Measurements from ENCODE around the gene C19orf81. TPM values are rescaled to one million over a fixed set of nuclear protein-coding genes. Genes with fewer than 3 reads are reported as not detected.

The C19orf81 gene
- total RNA-seq, 4 donors from 2014 or later, result not detected

DNA sequence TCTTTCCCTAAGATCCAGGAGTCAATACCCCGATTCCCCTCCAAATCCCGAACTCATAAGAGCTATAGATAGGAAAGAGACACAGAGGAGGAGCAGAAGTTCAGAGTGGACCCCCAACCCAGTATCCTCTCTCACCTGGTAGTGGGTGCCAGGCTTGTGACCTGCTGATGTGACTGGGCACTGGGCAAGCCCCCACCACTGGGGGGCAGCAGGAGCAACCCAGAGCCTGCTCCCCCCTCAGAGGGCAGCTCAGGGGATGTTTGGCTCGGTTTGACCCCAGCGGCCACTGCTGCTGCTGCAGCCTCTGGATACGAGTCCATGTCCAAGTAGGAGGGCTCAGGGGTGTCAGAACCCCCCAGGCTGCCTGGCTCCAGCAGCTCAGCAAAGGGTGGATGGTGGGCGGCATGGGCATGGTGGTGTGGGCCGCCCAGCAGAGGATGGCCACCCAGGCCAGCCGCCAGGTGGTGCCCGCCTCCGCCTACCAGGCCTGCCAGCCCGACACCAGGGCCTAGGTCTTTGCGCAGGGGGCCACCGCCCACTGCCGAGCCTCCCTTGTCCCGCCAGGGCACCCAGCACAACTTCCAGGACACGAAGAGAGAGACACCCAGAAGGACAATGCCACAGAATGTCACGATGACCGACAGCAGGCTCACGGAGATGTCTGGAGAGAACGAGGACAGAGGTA lies 17.0 kb upstream of the C19orf81 start:
- Histone ChIP-seq H3K4me1 (no peaks in the 10 kb centered on the region), H3K27me3 (peaks cover 0 to 16% (median 9%) of the 10 kb centered on the region in 3 donors), H3K4me3 (no peak overlapping the region), H3K36me3 (no peaks in the 10 kb centered on the region), H3K9me3 (peaks cover 0 to 9% (median 0%) of the 10 kb centered on the region in 3 donors), H3K27ac (no peak overlapping the region)
- intact Hi-C loops (cut with DNase I; ENCODE audit: low total_unique reads), result no loop called here
- no peak for ATAC-seq
- TF ChIP-seq, protein P1, sequence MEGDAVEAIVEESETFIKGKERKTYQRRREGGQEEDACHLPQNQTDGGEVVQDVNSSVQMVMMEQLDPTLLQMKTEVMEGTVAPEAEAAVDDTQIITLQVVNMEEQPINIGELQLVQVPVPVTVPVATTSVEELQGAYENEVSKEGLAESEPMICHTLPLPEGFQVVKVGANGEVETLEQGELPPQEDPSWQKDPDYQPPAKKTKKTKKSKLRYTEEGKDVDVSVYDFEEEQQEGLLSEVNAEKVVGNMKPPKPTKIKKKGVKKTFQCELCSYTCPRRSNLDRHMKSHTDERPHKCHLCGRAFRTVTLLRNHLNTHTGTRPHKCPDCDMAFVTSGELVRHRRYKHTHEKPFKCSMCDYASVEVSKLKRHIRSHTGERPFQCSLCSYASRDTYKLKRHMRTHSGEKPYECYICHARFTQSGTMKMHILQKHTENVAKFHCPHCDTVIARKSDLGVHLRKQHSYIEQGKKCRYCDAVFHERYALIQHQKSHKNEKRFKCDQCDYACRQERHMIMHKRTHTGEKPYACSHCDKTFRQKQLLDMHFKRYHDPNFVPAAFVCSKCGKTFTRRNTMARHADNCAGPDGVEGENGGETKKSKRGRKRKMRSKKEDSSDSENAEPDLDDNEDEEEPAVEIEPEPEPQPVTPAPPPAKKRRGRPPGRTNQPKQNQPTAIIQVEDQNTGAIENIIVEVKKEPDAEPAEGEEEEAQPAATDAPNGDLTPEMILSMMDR (IDR thresholded peaks at IDR 0.05 in 4 of 5, conservative IDR thresholded peaks at IDR 0.05 in 1 of 5), result no peak
- TF ChIP-seq POLR2A (IDR thresholded peaks at IDR 0.05), result no peak
- DNase-seq, result no peak
- in situ Hi-C loops (cut with MboI; ENCODE audit: low sequenced_read_pairs in 4 of 4), result loop anchor here in 1 of 4 donors (25.0 kb wide), 1 partner anchor 545 kb away; no protein-coding TSS in a partner anchor

DNA sequence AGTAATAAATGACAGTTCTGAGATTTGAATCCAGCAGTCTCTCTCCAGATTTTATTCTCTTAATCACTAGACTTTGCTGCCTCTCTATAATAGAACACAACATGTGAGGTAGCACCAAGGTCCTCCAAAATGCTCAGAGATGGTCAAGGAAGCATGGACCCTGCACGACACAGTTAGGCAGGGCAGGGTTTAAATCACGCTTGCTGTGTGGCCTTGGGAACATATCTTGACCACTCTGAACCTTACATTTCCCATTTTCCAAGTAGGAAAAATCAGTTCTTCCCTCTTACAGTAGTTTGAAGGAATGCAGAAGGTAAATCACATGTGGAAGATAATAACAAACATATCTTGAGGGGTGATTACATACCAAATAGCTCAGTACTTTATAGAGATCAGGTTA lies 15.9 kb upstream of the C19orf81 start:
- H3K4me3 ChIP-seq, result no peak overlapping the region
- TF ChIP-seq, protein P1 (IDR thresholded peaks at IDR 0.05 in 4 of 5, conservative IDR thresholded peaks at IDR 0.05 in 1 of 5), result no peak
- no peak for TF ChIP-seq POLR2A (IDR thresholded peaks at IDR 0.05)
- H3K27me3 ChIP-seq, result peaks cover 6 to 23% (median 17%) of the 10 kb centered on the region in 3 donors
- no peaks in the 10 kb centered on the region for H3K36me3 ChIP-seq
- intact Hi-C loops (cut with DNase I; ENCODE audit: low total_unique reads) (no loop called here), in situ Hi-C loops (cut with MboI; ENCODE audit: low sequenced_read_pairs in 4 of 4) (loop anchor here in 1 of 4 donors (25.0 kb wide), 1 partner anchor 546 kb away; no protein-coding TSS in a partner anchor)
- DNase-seq (no peak), ATAC-seq (no peak)
- H3K9me3 ChIP-seq, result peaks cover 0 to 9% (median 0%) of the 10 kb centered on the region in 3 donors
- no peaks in the 10 kb centered on the region for H3K4me1 ChIP-seq
- no peak overlapping the region for H3K27ac ChIP-seq

DNA sequence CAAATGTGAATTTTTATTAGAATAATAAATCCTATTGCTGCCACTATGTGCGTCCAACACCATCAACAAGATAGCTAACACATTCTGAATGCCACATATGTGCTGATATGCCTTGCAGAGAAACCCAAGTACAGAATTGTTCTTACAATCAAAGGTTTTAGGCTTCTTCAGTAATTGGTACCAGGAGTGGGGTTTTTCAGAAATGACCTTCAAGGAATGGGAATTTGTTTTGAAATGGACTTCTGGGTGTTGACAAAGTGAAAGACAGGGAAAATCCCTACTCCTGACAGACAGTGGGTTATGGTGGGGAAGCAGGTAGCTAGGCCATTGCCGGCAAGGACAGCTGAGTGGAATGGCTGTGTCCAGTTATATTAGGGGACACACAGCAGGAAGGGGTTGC lies 15.3 kb upstream of the C19orf81 start:
- Histone ChIP-seq H3K27ac (no peak overlapping the region), H3K4me3 (no peak overlapping the region), H3K9me3 (peaks cover 0 to 9% (median 0%) of the 10 kb centered on the region in 3 donors), H3K36me3 (no peaks in the 10 kb centered on the region), H3K27me3 (peaks cover 13 to 29% (median 23%) of the 10 kb centered on the region in 3 donors), H3K4me1 (no peaks in the 10 kb centered on the region)
- in situ Hi-C loops (cut with MboI; ENCODE audit: low sequenced_read_pairs in 4 of 4) (loop anchor here in 1 of 4 donors (25.0 kb wide), 1 partner anchor 547 kb away; no protein-coding TSS in a partner anchor), intact Hi-C loops (cut with DNase I; ENCODE audit: low total_unique reads) (no loop called here)
- DNase-seq, result no peak
- no peak for ATAC-seq
- TF ChIP-seq POLR2A (IDR thresholded peaks at IDR 0.05), result no peak
- TF ChIP-seq, protein P1 (IDR thresholded peaks at IDR 0.05 in 4 of 5, conservative IDR thresholded peaks at IDR 0.05 in 1 of 5), result no peak

DNA sequence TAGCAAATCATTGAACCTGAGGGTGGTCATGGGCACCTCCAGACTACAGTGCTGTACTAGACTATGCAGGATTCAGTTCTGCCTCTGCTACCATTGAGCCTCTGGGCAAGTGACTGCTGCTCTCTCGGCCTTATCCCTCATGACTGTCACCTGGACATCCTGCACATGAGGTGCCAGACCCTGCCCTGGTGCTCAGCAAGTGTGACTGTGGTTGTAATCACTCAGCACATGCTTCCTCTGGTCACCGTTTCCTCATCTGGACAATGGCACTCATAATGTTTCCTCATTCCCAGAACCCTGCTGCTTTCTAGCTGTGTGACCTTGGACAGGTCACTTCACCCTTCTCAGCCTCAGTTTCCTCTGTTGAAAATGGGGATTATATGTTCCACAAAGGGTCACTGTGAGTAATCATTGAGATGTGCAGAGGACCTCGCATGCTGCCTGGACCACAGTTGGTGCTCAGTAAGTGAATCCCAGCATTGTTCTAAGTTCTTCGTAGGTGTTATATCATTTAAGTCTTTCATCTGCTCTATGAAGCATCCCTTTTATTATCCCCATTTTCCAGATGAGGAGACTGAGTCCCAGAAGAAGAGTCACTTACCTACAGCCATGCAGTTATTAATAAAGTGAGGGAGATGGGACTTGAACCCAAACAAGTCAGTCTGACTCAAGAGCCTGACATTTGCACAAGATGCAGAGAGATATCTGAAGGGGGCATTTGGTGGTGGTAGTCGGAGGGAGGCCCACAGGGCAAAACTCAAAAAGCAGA lies 12.7 kb upstream of the C19orf81 start:
- H3K27ac ChIP-seq, result no peak overlapping the region
- no peak overlapping the region for H3K4me3 ChIP-seq
- no peaks in the 10 kb centered on the region for H3K4me1 ChIP-seq
- peaks cover 31 to 43% (median 39%) of the 10 kb centered on the region in 3 donors for H3K27me3 ChIP-seq
- TF ChIP-seq POLR2A (IDR thresholded peaks at IDR 0.05), result no peak
- TF ChIP-seq, protein P1 (IDR thresholded peaks at IDR 0.05 in 4 of 5, conservative IDR thresholded peaks at IDR 0.05 in 1 of 5), result no peak
- ATAC-seq, result no peak
- no peaks in the 10 kb centered on the region for H3K36me3 ChIP-seq
- in situ Hi-C loops (cut with MboI; ENCODE audit: low sequenced_read_pairs in 4 of 4), result loop anchor here in 1 of 4 donors (25.0 kb wide), 1 partner anchor 549 kb away; no protein-coding TSS in a partner anchor
- H3K9me3 ChIP-seq, result peaks cover 0 to 9% (median 0%) of the 10 kb centered on the region in 3 donors
- no peak for DNase-seq
- intact Hi-C loops (cut with DNase I; ENCODE audit: low total_unique reads), result no loop called here
